HEK293 (cell line): Measurements from ENCODE around the gene KIF5A.

Experiments used
- HOXC10 ChIP-seq: sonication (generic); formaldehyde crosslinking; IDR thresholded peaks from 2 replicates; pipeline ENCODE4 v1.8.1; 2023; ENCODE audit warnings: mild to moderate bottlenecking, missing genetic modification reagents
- KLF16 ChIP-seq: fragments of 450-650 bp; formaldehyde crosslinking; IDR thresholded peaks from 2 replicates; pipeline ENCODE4 v1.5.1; 2017; ENCODE audit warnings: missing biosample characterization, missing genetic modification characterization
- KLF8 ChIP-seq: fragments of 450-650 bp; formaldehyde crosslinking; IDR thresholded peaks from 2 replicates; pipeline ENCODE4 v1.5.1; 2016; ENCODE audit warnings: missing biosample characterization, missing genetic modification characterization
- MZF1 ChIP-seq: fragments of 450-650 bp; formaldehyde crosslinking; IDR thresholded peaks from 2 replicates; pipeline ENCODE4 v1.5.1; 2017; ENCODE audit warnings: missing biosample characterization, missing genetic modification characterization, borderline replicate concordance
- PBX3 ChIP-seq: sonication (generic); formaldehyde crosslinking; IDR thresholded peaks from 2 replicates; pipeline ENCODE4 v1.8.1; 2022; ENCODE audit warnings: mild to moderate bottlenecking, moderate library complexity, missing genetic modification reagents
- REPIN1 ChIP-seq: fragments of 450-650 bp; formaldehyde crosslinking; IDR thresholded peaks from 2 replicates; pipeline ENCODE4 v1.5.1; 2017; ENCODE audit warnings: missing biosample characterization, missing genetic modification characterization, low read depth
- SCRT2 ChIP-seq: fragments of 450-650 bp; formaldehyde crosslinking; IDR thresholded peaks from 2 replicates; pipeline ENCODE4 v1.5.1; 2016; ENCODE audit warnings: missing biosample characterization, missing genetic modification characterization
- SP3 ChIP-seq: fragments of 450-650 bp; formaldehyde crosslinking; IDR thresholded peaks from 2 replicates; pipeline ENCODE4 v1.5.1; 2016; ENCODE audit warnings: missing biosample characterization, missing genetic modification characterization
- TCF7L2 ChIP-seq: IDR thresholded peaks from 2 replicates; pipeline ENCODE4 v1.6.1; 2011; ENCODE audit warnings: low read depth, mild to moderate bottlenecking, inconsistent platforms, low read length, moderate library complexity, borderline replicate concordance
- ZBTB8A ChIP-seq: fragments of 450-650 bp; formaldehyde crosslinking; IDR thresholded peaks from 2 replicates; pipeline ENCODE4 v1.5.1; 2016; ENCODE audit warnings: missing biosample characterization, missing genetic modification characterization
- ZEB2 ChIP-seq: fragments of 450-650 bp; formaldehyde crosslinking; IDR thresholded peaks from 2 replicates; pipeline ENCODE4 v1.5.1; 2016; ENCODE audit warnings: missing biosample characterization, missing genetic modification characterization
- ZFHX2 ChIP-seq: fragments of 450-650 bp; formaldehyde crosslinking; conservative IDR thresholded peaks from 2 replicates; pipeline ENCODE4 v1.5.1; 2016; ENCODE audit warnings: missing biosample characterization, missing genetic modification characterization
- ZNF138 ChIP-seq: fragments of 450-650 bp; formaldehyde crosslinking; IDR thresholded peaks from 2 replicates; pipeline ENCODE4 v1.5.1; 2016; ENCODE audit warnings: missing biosample characterization, missing genetic modification characterization, borderline replicate concordance
- ZNF148 ChIP-seq: fragments of 450-650 bp; formaldehyde crosslinking; IDR thresholded peaks from 2 replicates; pipeline ENCODE4 v1.5.0; 2017; ENCODE audit warnings: missing biosample characterization, missing genetic modification characterization, borderline replicate concordance
- ZNF155 ChIP-seq: fragments of 450-650 bp; formaldehyde crosslinking; IDR thresholded peaks from 2 replicates; pipeline ENCODE4 v1.5.1; 2016; ENCODE audit warnings: missing biosample characterization, missing genetic modification characterization
- ZNF16 ChIP-seq: fragments of 450-650 bp; formaldehyde crosslinking; IDR thresholded peaks from 2 replicates; pipeline ENCODE4 v1.5.1; 2016; ENCODE audit warnings: low read depth, missing biosample characterization, missing genetic modification characterization
- ZNF211 ChIP-seq: fragments of 450-650 bp; formaldehyde crosslinking; IDR thresholded peaks from 2 replicates; pipeline ENCODE4 v1.5.1; 2016; ENCODE audit warnings: low read depth, missing biosample characterization, missing genetic modification characterization
- ZNF23 ChIP-seq: fragments of 450-650 bp; formaldehyde crosslinking; IDR thresholded peaks from 2 replicates; pipeline ENCODE4 v1.5.1; 2016; ENCODE audit warnings: missing biosample characterization, missing genetic modification characterization, borderline replicate concordance
- ZNF302 ChIP-seq: fragments of 450-650 bp; formaldehyde crosslinking; IDR thresholded peaks from 2 replicates; pipeline ENCODE4 v1.5.1; 2016; ENCODE audit warnings: missing biosample characterization, missing genetic modification characterization, low read depth
- ZNF341 ChIP-seq: fragments of 450-650 bp; formaldehyde crosslinking; IDR thresholded peaks from 2 replicates; pipeline ENCODE4; 2016; ENCODE audit warnings: low read depth, missing biosample characterization, missing genetic modification characterization
- ZNF404 ChIP-seq: fragments of 450-650 bp; formaldehyde crosslinking; IDR thresholded peaks from 2 replicates; pipeline ENCODE4 v1.5.1; 2017; ENCODE audit warnings: missing biosample characterization, missing genetic modification characterization
- ZNF501 ChIP-seq: fragments of 450-650 bp; formaldehyde crosslinking; IDR thresholded peaks from 2 replicates; pipeline ENCODE4 v1.5.1; 2016; ENCODE audit warnings: missing biosample characterization, missing genetic modification characterization
- ZNF544 ChIP-seq: fragments of 450-650 bp; formaldehyde crosslinking; IDR thresholded peaks from 2 replicates; pipeline ENCODE4 v1.5.0; 2017; ENCODE audit warnings: missing biosample characterization, missing genetic modification characterization
- ZNF585B ChIP-seq: fragments of 450-650 bp; formaldehyde crosslinking; IDR thresholded peaks from 2 replicates; pipeline ENCODE4 v1.5.1; 2016; ENCODE audit warnings: missing biosample characterization, missing genetic modification characterization
- ZNF623 ChIP-seq: fragments of 450-650 bp; formaldehyde crosslinking; IDR thresholded peaks from 2 replicates; pipeline ENCODE4 v1.5.1; 2016; ENCODE audit warnings: missing biosample characterization, missing genetic modification characterization
- ZNF658 ChIP-seq: fragments of 450-650 bp; formaldehyde crosslinking; IDR thresholded peaks from 2 replicates; pipeline ENCODE4; 2016; ENCODE audit warnings: missing biosample characterization, missing genetic modification characterization
- ZNF677 ChIP-seq: fragments of 450-650 bp; IDR thresholded peaks from 2 replicates; pipeline ENCODE4 v1.5.0; 2018; ENCODE audit warnings: missing biosample characterization, mild to moderate bottlenecking, missing genetic modification characterization, moderate library complexity
- ZNF692 ChIP-seq: fragments of 450-650 bp; formaldehyde crosslinking; IDR thresholded peaks from 2 replicates; pipeline ENCODE4 v1.5.1; 2016; ENCODE audit warnings: missing biosample characterization, missing genetic modification characterization
- ZNF707 ChIP-seq: fragments of 450-650 bp; formaldehyde crosslinking; IDR thresholded peaks from 2 replicates; pipeline ENCODE4 v1.5.1; 2016; ENCODE audit warnings: missing biosample characterization, missing genetic modification characterization
- ZNF747 ChIP-seq: fragments of 450-650 bp; formaldehyde crosslinking; IDR thresholded peaks from 2 replicates; pipeline ENCODE4 v1.5.1; 2016; ENCODE audit warnings: missing biosample characterization, missing genetic modification characterization
- ZNF76 ChIP-seq: fragments of 450-650 bp; formaldehyde crosslinking; IDR thresholded peaks from 2 replicates; pipeline ENCODE4; 2016; ENCODE audit warnings: low read depth, missing biosample characterization, missing genetic modification characterization, borderline replicate concordance
- ZNF785 ChIP-seq: fragments of 450-650 bp; formaldehyde crosslinking; IDR thresholded peaks from 2 replicates; pipeline ENCODE4 v1.5.1; 2016; ENCODE audit warnings: missing biosample characterization, missing genetic modification characterization
- ZNF830 ChIP-seq: fragments of 450-650 bp; IDR thresholded peaks from 2 replicates; pipeline ENCODE4 v1.5.0; 2018; ENCODE audit warnings: missing biosample characterization, missing genetic modification characterization, low read depth, mild to moderate bottlenecking, moderate library complexity
- ZNF843 ChIP-seq: fragments of 450-650 bp; formaldehyde crosslinking; IDR thresholded peaks from 2 replicates; pipeline ENCODE4 v1.5.1; 2016; ENCODE audit warnings: missing biosample characterization, missing genetic modification characterization
- ZSCAN16 ChIP-seq: fragments of 450-650 bp; formaldehyde crosslinking; IDR thresholded peaks from 2 replicates; pipeline ENCODE4 v1.5.1; 2016; ENCODE audit warnings: missing biosample characterization, missing genetic modification characterization
- TF ChIP-seq, protein P1 (sequence below): fragments of 450-650 bp; formaldehyde crosslinking; IDR thresholded peaks from 2 replicates; pipeline ENCODE4 v1.5.1; 2016; ENCODE audit warnings: missing biosample characterization, missing genetic modification characterization

The KIF5A gene

DNA sequence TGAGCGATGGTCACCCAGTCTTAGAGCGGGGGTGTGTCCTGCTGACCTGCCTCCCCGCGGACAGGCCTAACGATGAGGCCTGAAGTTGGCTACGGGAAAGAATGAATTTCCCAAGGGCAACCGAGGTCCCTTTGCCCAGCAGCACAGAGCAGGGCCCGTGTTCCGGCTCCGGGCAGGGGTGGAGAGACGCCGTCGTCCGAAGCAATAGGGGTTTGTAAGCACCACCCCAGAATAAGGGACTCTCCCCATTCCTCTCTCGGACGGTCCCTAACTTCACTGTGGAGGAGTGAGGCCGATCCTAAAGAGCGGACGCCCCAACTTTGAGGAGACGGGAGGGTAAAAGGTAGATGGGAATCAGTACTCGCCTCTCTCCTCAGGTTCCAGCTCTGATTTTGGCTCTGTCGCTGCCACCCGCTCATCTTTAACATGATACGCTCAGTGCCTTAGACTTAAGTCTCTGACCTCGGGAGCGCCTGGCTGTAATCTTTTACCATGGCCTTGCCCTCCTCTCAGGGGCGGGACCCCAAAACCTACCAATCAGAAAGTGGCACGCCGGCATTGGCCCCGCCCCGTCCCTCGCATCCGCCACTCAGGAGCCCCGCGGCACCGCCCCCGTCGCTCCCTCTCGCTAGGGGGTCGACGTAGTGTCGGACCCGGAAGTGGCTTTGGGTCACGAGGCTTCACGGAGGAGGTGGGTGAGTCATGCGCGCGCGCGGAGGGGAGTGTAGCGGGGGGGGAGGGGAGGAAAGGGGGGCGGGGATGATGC is 29.6 kb upstream of the KIF5A start, which contains the start of gene DDIT3 (continued):
- TF ChIP-seq REPIN1 (tag by site-specific recombination) (no peak), ZNF211 (tag by site-specific recombination) (no peak), ZNF302 (tag by site-specific recombination) (no peak), ZNF585B (tag by site-specific recombination) (no peak), ZNF138 (tag by site-specific recombination) (no peak), TCF7L2 (no peak), ZEB2 (tag by site-specific recombination) (no peak; the same call in 1 of the 2 replicates), ZNF16 (tag by site-specific recombination) (no peak), KLF16 (tag by site-specific recombination) (peak; percentile 91), PBX3 (CRISPR knock-in tag) (no peak), ZFHX2 (peak; percentile 57; the same call in 1 of the 2 replicates), ZNF785 (tag by site-specific recombination) (no peak), ZNF341 (no peak), ZNF148 (no peak), ZNF155 (tag by site-specific recombination) (no peak), ZBTB8A (no peak; the same call in 1 of the 2 replicates), SP3 (tag by site-specific recombination) (peak; percentile 93), ZNF830 (no peak), KLF8 (tag by site-specific recombination) (peak; percentile 60), ZNF623 (tag by site-specific recombination) (no peak), HOXC10 (CRISPR knock-in tag) (no peak), ZSCAN16 (tag by site-specific recombination) (0 out of 2 replicates have a peak, but pooled peaks have one; percentile 48), ZNF707 (tag by site-specific recombination) (no peak), ZNF692 (peak; percentile 51), ZNF544 (tag by site-specific recombination) (no peak), ZNF658 (tag by site-specific recombination) (no peak), ZNF501 (peak; percentile 83), ZNF23 (tag by site-specific recombination) (no peak), ZNF404 (tag by site-specific recombination) (no peak), MZF1 (tag by site-specific recombination) (no peak), ZNF747 (tag by site-specific recombination) (no peak), SCRT2 (tag by site-specific recombination) (no peak), ZNF843 (0 out of 2 replicates have a peak, but pooled peaks have one; percentile 39), ZNF76 (tag by site-specific recombination) (no peak; the same call in 1 of the 2 replicates), ZNF677 (no peak)
- TF ChIP-seq, protein P1, sequence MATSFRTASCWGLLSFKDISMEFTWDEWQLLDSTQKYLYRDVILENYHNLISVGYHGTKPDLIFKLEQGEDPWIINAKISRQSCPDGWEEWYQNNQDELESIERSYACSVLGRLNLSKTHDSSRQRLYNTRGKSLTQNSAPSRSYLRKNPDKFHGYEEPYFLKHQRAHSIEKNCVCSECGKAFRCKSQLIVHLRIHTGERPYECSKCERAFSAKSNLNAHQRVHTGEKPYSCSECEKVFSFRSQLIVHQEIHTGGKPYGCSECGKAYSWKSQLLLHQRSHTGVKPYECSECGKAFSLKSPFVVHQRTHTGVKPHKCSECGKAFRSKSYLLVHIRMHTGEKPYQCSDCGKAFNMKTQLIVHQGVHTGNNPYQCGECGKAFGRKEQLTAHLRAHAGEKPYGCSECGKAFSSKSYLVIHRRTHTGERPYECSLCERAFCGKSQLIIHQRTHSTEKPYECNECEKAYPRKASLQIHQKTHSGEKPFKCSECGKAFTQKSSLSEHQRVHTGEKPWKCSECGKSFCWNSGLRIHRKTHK: no peak
